Superior temporal gyrus (tissue), 1 donor: ENCODE results near the gene METTL17.
"Not testable (repeated sequence)": the region's sequence is repeated elsewhere in the genome, so short reads cannot be mapped to it uniquely, and the experiment has no call there.

Source experiments
- DNase-seq: peaks from one replicate; pipeline ENCODE4 v3.0.0-alpha.2; 2016; ENCODE audit errors: extremely low spot score

METTL17 gene, protein sequence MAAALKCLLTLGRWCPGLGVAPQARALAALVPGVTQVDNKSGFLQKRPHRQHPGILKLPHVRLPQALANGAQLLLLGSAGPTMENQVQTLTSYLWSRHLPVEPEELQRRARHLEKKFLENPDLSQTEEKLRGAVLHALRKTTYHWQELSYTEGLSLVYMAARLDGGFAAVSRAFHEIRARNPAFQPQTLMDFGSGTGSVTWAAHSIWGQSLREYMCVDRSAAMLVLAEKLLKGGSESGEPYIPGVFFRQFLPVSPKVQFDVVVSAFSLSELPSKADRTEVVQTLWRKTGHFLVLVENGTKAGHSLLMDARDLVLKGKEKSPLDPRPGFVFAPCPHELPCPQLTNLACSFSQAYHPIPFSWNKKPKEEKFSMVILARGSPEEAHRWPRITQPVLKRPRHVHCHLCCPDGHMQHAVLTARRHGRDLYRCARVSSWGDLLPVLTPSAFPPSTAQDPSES

DNA sequence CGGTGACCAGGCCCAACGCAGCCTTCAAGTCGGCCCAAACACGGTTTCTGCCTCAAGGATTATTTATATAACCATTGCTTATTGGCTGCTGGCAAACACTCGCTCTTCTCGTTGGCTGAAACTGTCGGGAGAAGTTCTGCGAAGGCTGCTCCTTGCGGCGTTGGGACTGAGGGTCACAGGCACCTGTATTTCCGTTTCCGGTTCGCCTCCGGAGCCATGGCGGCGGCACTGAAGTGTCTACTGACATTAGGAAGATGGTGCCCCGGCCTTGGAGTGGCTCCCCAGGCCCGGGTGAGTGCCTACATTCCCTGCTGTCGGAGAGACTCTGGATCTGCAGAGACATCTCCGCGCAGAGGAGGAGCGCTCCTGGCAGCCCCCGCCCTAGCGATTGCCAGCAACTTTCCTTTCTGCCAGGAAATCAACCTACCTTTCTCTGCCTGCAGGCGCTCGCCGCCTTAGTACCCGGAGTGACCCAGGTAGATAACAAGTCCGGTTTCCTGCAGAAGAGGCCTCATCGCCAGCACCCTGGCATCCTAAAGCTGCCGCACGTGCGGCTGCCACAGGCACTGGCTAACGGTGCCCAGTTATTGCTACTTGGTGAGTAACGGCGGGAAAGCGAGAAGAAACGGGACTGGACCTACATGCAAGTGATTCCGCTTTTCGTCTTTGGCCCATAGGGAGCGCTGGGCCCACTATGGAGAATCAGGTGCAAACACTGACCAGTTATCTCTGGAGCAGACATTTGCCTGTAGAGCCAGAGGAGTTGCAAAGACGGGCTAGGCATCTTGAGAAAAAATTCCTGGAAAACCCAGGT lies at the start of gene METTL17:
METTL17 (plus strand) TSS at position 194 of the 814 bp plus-strand sequence; CDS start at position 217, 23 bp downstream.
- peak; percentile 97 for DNase-seq

DNA sequence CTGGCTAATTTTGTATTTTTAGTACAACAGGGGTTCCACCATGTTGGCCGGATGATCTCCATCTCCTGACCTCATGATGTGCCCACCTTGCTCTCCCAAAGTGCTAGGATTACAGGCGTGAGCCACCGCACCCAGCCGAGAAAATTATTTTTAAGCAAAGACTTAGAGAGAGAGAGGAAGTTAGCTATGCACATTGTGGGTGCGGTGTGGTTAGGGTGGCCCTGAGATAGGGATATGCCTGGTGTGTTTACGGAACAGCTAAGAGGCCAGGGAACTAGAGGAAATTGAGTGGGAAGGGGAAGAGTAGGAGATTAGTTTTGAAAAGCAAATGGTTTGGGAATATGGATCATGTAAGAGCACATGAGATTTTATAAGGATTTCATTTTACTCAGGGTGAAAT lies 44.6 kb upstream of the METTL17 start:
- not testable (repeated sequence) for DNase-seq

DNA sequence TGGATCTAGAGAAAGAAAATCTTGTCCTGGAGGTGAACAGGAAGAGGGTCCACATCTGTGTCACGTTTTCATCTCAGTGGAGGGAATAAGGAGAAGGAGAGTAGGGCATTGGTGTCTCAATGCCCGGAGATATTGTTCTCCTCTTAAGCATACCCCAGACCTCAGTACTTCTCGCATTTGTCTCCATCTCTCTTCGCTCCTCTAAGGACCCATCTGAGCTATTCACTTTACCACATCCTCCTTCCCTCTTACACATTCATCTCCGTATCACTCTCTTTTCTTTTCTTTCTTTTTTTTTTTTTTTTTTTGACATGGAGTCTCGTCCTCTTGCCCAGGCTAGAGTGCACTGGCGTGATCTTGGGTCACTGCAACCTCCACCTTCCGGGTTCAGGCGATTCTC lies 43.1 kb upstream of the METTL17 start:
- not testable (repeated sequence) for DNase-seq

DNA sequence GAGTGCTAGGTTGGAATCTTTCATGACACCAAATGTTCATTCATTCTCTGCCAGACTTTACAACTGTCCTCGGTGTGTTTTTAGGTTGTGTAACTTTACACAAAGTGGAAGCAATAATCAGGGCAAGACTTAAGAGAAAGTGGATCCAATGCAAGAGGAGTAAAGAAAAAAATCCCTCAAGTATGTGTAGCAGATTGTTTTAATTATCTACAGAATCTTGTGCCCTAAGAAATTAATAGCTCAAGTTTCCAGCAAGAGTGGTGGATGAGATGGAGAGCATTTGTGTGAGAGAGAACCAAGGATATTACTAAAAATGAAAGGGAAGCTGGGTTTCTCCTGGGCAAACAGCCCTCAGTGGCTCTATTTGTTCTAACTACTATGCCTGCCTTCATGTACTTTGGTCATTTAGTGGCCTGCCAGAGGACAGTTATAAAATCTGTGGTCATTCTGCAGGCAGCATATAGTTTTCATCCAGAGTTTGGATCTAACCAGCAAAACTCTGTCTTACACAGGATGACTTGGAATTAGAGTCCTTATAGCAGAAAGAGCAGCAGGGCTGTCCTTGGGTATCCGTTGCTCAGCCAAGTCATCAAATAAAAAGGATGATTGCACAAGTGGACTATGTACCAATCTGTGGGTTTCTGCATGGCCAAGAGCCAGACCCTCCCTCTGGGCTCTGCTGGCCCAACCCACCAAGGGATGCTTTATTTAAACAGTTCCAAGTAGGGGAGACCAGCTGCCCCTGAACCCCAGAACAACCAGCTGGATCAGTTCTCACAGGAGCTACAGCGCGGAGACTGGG lies 34.8 kb upstream of the METTL17 start, which contains the start of gene RNASE2:
RNASE2 (plus strand) TSS at position 752 of the 802 bp plus-strand sequence. CDS start 285 bp downstream, outside the sequence.
- not testable (repeated sequence) for DNase-seq

DNA sequence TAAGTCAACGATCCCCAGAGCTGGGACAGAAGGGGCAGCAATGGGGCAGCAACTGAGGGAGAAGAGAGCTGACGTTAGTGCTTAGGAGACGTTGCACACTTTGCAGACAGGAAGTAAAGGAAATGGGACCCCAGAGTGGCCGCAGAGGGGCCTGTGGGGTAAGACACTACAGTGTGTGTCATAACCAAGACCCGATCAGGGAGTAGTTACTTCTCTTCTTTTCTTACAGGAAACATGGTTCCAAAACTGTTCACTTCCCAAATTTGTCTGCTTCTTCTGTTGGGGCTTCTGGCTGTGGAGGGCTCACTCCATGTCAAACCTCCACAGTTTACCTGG lies 34.3 kb upstream of the METTL17 start:
- not testable (repeated sequence) for DNase-seq

DNA sequence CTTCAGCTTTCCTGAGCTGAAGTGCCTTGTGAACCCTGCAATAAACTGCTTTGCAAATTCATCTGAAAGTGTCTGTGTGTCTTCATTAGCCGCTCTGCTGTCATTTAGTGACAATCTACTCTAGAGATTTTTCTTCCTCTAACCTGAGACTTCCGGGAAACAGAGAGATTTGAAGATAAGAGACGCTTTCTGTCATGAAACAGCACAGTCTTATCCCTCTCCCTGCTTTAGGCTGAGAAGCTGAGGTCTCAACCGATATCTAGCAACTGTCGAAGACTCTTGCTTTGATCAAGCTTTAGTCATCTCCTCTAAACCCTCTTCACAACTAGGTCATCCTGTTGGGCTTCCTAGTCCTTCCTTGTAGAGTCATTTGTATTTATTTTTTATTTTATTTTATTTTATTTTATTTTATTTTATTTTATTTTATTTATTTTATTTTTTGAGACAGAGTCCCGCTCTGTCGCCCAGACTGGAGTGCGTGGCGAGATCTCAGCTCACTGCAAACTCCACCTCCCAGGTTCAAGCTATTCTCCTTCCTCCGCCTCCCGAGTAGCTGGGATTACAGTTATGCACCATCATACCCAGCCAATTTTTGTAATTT lies 33.3 kb upstream of the METTL17 start:
- DNase-seq = no peak

DNA sequence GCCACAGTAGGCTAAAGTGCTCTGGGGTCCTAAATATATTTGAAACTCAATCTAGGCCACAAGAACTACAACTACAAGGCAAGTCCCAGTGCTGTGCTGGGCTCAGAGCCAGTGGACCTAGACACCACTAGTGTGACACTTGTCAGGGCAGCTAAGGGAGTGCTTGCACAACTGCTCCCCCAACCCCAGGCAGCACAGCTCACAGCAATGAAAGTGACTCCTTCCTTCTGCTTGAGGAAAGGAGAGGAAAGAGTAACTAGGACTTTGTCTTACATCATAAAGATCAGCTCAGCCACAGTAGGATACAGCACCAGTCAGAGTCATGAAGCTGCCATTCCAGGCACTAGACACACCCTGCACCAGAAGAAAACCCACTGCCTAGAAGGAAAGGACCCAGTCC lies 30.8 kb upstream of the METTL17 start:
- not testable (repeated sequence) for DNase-seq

DNA sequence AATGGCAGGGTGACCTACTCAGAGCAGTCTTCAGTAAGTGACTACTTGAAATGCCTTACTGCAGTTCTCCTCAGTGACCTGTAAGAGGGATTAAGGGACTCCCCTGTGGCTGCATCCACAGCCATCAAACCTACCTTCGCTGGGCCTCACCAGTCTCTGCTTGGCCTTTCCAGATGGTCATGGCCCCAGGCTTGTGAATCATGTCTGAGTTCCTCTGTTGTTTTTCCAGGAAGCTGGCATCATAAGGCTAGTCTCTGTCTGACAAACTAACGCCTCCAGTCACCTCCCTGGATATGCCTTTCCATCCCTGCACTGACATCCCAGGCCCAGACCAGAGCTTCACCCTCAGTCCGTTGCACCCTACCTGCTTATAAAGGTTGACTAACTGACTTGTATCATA lies 20.4 kb upstream of the METTL17 start:
- no peak for DNase-seq

DNA sequence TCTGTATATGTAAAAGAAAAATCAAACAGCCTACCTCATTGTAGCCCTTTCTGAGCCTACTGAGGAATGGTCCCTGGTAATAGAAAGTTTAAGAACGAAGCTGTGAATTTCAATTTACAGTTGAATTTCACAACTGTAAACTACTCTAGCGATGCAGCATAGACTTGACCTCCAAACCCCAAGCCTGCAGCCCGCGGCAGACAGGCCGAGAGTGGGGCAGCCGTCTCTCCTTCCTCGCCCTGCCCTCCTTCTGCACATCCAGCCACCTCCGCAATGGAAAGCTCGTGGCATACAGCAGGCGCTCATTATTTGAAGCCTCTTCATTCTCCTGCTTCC lies 19.2 kb upstream of the METTL17 start:
- DNase-seq = no peak

DNA sequence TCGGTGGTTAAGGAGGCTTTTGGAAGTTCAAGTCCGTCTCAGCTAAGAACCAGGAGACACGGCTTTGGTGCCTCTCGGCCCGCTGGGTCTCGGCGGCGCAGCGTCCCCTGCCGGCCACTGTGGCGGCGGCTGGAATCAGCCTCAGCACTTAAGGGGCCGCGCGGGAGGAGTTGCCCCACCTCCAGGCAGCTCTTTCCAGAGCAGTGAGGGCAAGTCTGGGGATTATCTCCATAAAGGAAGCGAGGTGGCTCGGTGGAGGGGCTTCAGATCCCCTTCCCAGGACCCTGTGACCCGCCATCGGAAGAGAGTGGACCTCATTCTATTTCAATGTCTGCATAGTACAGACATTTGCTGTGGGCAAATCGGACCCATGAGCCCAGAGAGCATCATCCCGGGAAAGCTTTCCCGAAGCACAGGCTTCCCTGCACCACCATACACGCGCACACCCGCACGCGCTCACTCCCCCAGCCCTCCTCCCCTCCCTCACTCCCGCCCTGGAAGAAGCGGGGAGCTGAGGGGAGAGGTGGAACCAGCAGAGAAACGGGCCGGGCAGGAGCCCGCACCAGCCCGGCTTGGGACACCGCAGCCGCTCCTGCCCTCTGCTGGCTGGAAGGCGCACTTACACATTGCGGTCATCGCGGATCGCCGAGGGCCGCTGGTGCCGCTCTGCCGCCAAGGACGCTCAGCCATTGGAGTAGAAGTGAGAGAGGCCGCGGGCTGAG lies 18.6 kb upstream of the METTL17 start:
- peak; percentile 87 for DNase-seq

DNA sequence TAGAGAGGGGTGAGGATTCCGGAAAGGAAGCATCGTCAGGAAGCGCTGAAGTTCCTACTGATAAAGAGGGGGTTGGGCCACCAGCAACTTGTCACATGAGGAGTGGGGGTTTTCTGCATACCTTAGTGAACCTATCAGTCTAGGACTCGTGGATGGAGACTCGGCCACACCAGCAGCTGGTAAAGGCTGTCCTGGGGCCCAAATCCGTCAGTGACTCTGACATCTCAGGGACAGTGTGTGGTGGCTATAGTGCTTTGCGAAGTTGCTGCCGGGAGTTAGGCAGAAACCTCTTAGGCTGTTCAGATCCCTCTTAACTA lies 18.1 kb upstream of the METTL17 start:
- no peak for DNase-seq

DNA sequence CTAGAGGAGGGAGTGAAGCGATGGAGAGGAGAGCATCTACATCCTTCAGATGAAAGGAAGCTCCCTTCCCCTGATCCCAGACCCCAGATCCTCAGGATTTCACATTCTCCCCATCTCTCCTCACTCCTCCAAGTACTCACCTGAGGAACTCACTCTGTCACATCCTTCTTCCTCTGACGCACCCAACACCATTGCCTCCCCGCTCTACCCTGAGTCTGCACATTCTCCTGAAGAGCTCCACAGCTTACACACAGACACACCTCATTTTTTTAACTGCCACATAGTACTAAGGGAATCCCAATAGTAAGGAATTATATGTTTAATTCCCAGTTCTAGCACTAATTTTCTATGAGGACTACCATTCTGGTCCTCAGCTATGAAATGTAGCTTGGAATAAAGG lies 16.3 kb upstream of the METTL17 start:
- DNase-seq = no peak

DNA sequence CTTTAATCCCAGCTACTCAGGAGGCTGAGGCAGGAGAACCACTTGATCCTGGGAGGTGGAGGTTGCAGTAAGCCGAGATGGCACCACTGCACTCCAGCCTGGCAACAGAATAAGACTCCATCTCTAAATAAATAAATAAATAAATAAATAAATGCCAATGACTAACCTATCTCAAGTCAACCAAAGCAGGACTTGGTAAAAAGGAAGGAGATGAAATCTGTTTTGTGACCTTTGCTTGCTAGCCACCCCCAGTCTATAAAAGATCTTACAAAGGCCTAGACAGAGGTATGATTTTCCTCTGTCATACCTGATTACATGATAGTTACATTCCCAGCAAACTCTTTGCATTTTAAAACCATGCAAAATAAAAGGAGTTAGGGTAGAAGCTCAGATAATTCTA lies 13.5 kb upstream of the METTL17 start:
- DNase-seq = no peak

DNA sequence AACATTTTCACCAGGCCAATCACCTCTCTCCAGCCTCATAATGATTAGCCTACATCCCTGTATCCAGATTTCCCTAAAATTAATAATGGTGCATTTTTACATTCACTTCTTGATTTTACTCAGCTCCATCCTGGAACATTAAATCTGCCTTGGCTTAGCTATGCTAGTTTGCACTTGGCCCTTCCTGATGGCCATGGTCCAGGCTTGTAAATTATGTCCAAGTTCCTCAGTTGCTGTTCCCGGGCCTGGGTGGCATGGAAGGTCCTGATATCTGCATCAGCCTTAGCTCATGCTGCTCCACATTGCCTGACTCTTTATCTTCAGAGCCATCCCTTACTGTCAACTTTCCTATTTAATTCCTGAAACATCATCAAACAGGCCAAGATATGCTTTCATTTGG lies 11.1 kb upstream of the METTL17 start:
- no peak for DNase-seq

DNA sequence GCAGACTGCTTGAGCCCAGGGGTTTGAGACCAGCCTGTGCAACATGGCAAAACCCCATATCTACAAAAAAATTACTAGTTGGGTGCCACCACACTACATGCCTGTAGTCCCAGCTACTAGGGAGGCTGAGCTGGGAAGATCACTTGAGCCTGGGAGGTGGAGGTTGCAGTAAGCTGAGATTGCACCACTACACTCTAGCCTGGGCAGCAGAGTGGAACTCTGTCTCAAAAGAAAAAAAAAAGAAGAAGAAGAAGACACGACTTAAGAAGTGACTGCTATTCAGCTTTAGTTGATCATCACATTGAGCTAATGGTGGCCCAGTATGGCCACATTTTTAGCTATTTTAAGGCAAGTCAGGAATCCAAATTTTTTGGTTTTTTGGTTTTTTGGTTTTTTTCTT lies 8.9 kb upstream of the METTL17 start:
- no peak for DNase-seq

DNA sequence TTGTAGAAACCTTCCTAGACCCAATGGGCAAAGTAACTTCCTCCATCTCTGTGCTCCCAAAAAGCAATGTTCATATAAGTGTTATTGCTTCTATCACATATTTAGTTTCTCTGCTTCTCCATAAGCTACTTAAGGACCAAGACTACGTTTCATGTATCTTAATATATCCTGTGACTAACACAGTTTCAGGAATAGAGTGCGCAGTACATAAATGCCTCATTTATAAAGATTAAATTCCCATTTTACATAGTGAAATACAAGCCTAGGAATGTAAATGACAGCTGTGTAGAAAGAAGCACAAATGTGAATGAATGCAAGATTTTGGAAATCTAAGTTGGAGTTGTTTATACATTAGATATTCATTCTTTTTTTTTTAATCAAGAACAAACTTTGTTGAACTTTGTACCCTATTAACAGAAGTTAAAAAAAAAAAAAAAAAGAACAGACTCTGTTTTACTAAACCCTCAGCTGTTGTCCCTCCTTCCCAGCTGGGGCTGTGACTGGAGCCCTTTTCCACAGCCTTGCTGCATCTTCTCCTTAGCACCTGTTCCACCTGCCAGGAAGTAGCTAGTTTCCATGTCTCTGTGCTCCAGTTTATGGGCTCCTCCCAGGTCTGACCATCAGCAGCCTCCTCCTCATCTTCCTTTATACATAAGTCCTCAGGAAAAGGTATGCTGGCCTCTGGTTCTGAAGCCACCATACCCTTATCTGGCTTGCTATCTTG lies 7.0 kb upstream of the METTL17 start:
- DNase-seq = no peak

DNA sequence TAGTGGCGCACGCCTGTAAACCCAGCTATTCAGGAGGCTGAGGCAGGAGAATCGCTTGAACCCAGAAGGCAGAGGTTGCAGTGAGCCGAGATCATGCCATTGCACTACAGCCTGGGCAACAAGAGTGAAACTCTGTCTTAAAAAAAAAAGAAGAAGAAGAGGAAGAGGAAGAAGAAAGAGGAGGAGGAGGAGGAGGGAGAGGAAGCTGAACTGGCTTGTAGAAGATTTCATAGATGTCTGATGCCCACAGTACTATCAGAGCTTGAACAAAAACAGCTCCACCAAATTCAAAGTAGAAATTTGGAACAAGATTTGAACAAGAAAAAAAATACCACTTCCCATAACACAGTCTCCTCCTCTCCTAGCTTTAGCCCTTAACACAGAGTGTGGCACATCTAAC lies 4.1 kb upstream of the METTL17 start:
- DNase-seq = not testable (repeated sequence)

DNA sequence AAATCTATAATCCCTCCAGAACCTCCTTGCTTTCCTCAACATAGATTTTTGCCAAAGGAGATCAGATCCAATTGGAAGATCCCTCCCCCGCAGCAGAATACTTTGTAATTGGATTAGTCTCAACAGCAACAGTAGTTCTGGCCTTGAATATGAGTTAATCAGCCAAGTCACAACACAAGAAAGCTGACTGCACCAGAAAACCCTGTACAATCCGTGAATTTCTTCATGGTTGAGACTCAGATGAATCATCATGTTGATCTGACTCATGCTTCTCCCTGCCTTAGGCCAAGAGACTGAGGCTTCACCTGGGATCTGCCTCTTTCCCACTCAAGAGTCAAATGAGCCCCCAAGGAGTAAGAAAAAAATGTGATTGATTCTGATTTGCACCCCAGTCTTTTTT lies 3.0 kb upstream of the METTL17 start:
- DNase-seq = peak; percentile 12

DNA sequence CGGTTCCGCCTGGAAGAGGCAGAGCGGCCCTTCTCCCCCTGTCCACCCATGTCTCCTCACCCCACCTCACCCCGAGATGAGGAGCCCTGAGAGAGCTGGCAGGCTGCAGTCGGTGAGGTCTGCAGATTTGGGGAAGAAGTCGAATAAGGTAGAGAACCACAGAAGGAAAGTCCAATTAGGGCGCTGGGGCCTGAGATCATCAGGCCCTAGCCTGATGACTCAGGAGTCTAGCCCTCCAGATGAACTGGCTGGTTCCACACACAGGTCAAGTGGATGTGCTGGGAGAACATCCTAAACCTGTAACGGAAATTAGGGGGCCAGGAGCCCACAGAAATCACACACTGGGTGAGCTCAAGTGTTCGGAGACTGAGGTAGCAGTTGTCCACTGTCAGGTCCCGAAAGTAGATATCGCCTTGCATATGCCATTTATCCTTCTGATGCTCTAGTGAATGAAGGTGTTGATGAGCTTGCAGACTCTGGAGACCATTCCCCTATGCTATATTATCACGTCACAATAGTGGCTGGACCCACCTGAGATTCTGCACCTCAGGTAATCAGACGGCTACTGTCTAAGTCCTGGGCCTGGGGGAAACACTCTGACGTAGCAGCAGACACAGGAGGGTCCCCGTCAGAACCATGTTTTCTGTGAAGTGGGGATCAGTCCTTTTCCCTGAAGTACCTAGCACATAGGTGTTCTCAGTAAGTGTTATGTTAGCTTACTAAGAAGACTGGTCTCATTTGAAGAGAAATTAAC lies 886 bp upstream of the METTL17 start:
- DNase-seq = peak; percentile 17

DNA sequence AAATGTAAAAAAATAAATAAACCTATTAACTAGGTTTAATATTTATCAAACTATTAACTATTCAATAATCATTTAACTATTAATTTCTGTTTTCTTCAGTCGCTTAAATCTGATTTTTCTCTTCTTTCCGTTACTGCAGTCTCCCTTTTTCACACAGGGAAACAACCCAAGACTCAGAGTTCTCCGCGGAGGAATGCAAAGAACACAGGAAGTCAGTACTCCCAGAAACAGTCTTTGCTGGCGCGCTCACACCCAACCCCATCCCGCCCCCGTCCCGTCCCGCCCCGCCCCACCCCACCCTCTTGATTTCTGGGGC lies 351 bp upstream of the METTL17 start:
- no peak for DNase-seq
